ENCODE results near the gene RPTOR. TPM values are rescaled to one million over a fixed set of nuclear protein-coding genes. Genes with fewer than 3 reads are reported as not detected.

RPTOR gene
- total and polyA plus RNA-seq, 4 donors, result 12.4 to 46.1 (median 29.7) TPM

DNA sequence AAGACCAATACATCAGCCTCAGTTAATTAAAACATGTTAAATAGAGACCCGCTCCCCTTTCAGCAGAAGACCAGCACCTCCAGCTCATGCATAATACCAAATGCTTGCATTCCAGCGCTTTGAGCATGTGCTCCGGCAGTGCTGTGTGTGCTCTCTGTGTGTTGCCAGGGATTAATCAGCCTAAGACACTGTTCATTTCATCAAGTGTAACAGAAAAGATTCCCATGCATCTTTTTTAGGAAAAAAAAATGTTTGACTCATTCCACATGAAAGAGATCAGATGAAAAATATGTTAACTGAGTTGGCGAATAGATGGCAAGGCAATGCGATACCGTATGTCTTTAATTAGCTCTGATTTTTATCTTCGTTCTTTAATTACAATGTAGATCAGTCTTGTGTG lies 187.6 kb downstream of the RPTOR start:
- ATAC-seq (ENCODE audit: insufficient read depth, low FRiP score) (no peak), DNase-seq (no peak)
- Histone ChIP-seq H3K36me3 (ENCODE audit: control insufficient read depth in 4 of 4, insufficient read depth in 4 of 4, low read length in 4 of 4) (peaks cover 0 to 4% (median 0%) of the 10 kb centered on the region in 4 donors), H3K27me3 (ENCODE audit: control insufficient read depth in 3 of 3, insufficient read depth in 3 of 3, low read length in 2 of 3) (no peaks in the 10 kb centered on the region), H3K9me3 (ENCODE audit: control insufficient read depth in 4 of 4, insufficient read depth in 3 of 4, low read length in 3 of 4) (no peaks in the 10 kb centered on the region), H3K4me3 (no peak overlapping the region), H3K27ac (ENCODE audit: low read depth in 1 of 2, low read length in 1 of 2) (no peak overlapping the region), H3K9ac (ENCODE audit: insufficient read depth in 1 of 2, low read length in 2 of 2) (no peak overlapping the region), H3K4me1 (ENCODE audit: control insufficient read depth in 5 of 5, insufficient read depth in 5 of 5, low read length in 5 of 5) (peaks cover 0 to 15% (median 10%) of the 10 kb centered on the region in 5 donors)
- TF ChIP-seq CTCF (IDR thresholded peaks at IDR 0.05; ENCODE audit: control extremely low read depth, extremely low read depth), result no peak
- 86 to 96% methylated on average over 7 of the region's 7 CpGs for WGBS, 2 donors

- no peak overlapping the region for H3K4me3 ChIP-seq
- no peak for ATAC-seq (ENCODE audit: insufficient read depth, low FRiP score)
- peaks cover 0 to under 1% (median 0%) of the 10 kb centered on the region in 5 donors for H3K4me1 ChIP-seq (ENCODE audit: control insufficient read depth in 5 of 5, insufficient read depth in 5 of 5, low read length in 5 of 5)
- no peak overlapping the region for H3K9ac ChIP-seq (ENCODE audit: insufficient read depth in 1 of 2, low read length in 2 of 2)
- H3K36me3 ChIP-seq (ENCODE audit: control insufficient read depth in 4 of 4, insufficient read depth in 4 of 4, low read length in 4 of 4), result peaks cover 0 to 10% (median under 1%) of the 10 kb centered on the region in 4 donors
- DNase-seq, result no peak
- TF ChIP-seq CTCF (IDR thresholded peaks at IDR 0.05; ENCODE audit: control extremely low read depth, extremely low read depth), result no peak
- 52 to 78% methylated on average over 17 of the region's 17 CpGs for WGBS, 2 donors
- H3K27ac ChIP-seq (ENCODE audit: low read depth in 1 of 2, low read length in 1 of 2), result no peak overlapping the region
- H3K9me3 ChIP-seq (ENCODE audit: control insufficient read depth in 4 of 4, insufficient read depth in 3 of 4, low read length in 3 of 4), result peaks cover 0 to 3% (median under 1%) of the 10 kb centered on the region in 4 donors
- no peaks in the 10 kb centered on the region for H3K27me3 ChIP-seq (ENCODE audit: control insufficient read depth in 3 of 3, insufficient read depth in 3 of 3, low read length in 2 of 3)
Observed at GRCh38 chr17:80737106-80738019, 192.7 kb downstream of the RPTOR start.

- no peak overlapping the region for H3K27ac ChIP-seq (ENCODE audit: low read depth in 1 of 2, low read length in 1 of 2)
Observed at GRCh38 chr17:80738020-80738808, 193.6 kb downstream of the RPTOR start.

More at GRCh38 chr17:80738020-80738808, 193.6 kb downstream of the RPTOR start:
- no peak for TF ChIP-seq CTCF (IDR thresholded peaks at IDR 0.05; ENCODE audit: control extremely low read depth, extremely low read depth)
- Histone ChIP-seq H3K9ac (ENCODE audit: insufficient read depth in 1 of 2, low read length in 2 of 2) (no peak overlapping the region), H3K36me3 (ENCODE audit: control insufficient read depth in 4 of 4, insufficient read depth in 4 of 4, low read length in 4 of 4) (peaks cover 0 to 14% (median under 1%) of the 10 kb centered on the region in 4 donors), H3K4me1 (ENCODE audit: control insufficient read depth in 5 of 5, insufficient read depth in 5 of 5, low read length in 5 of 5) (peaks cover 0 to 7% (median 0%) of the 10 kb centered on the region in 5 donors), H3K9me3 (ENCODE audit: control insufficient read depth in 4 of 4, insufficient read depth in 3 of 4, low read length in 3 of 4) (peaks cover 0 to 3% (median under 1%) of the 10 kb centered on the region in 4 donors), H3K4me3 (no peak overlapping the region), H3K27me3 (ENCODE audit: control insufficient read depth in 3 of 3, insufficient read depth in 3 of 3, low read length in 2 of 3) (no peaks in the 10 kb centered on the region)
- DNase-seq (no peak), ATAC-seq (ENCODE audit: insufficient read depth, low FRiP score) (no peak)
- 46 to 72% methylated on average over 16 to 17 of the region's 17 CpGs for WGBS, 2 donors

All from lung (tissue), 12 donors.